HEK293 (cell line): ENCODE results near the gene TAF15.

Source experiments
- GLIS1 ChIP-seq: fragments of 450-650 bp; formaldehyde crosslinking; IDR thresholded peaks from 2 replicates; pipeline ENCODE4 v1.5.1; 2016; ENCODE audit warnings: missing biosample characterization, missing genetic modification characterization
- KLF7 ChIP-seq: fragments of 450-650 bp; formaldehyde crosslinking; IDR thresholded peaks from 2 replicates; pipeline ENCODE4 v1.5.1; 2016; ENCODE audit warnings: missing biosample characterization, missing genetic modification characterization, borderline replicate concordance
- KLF9 ChIP-seq: fragments of 450-650 bp; formaldehyde crosslinking; IDR thresholded peaks from 2 replicates; pipeline ENCODE4 v1.5.1; 2016; ENCODE audit warnings: missing biosample characterization, missing genetic modification characterization, low read depth
- SETDB1 ChIP-seq: IDR thresholded peaks from one replicate; pipeline ENCODE4 v1.6.1; 2017; ENCODE audit warnings: mild to moderate bottlenecking, low read length, moderate library complexity, mixed read lengths; ENCODE audit not compliant: insufficient read length
- SP7 ChIP-seq: fragments of 450-650 bp; formaldehyde crosslinking; IDR thresholded peaks from 2 replicates; pipeline ENCODE4 v1.5.1; 2016; ENCODE audit warnings: missing biosample characterization, missing genetic modification characterization
- TCF7L2 ChIP-seq: IDR thresholded peaks from 2 replicates; pipeline ENCODE4 v1.6.1; 2011; ENCODE audit warnings: low read depth, mild to moderate bottlenecking, inconsistent platforms, low read length, moderate library complexity, borderline replicate concordance
- ZBTB8A ChIP-seq: fragments of 450-650 bp; formaldehyde crosslinking; IDR thresholded peaks from 2 replicates; pipeline ENCODE4 v1.5.1; 2016; ENCODE audit warnings: missing biosample characterization, missing genetic modification characterization
- ZFP3 ChIP-seq: fragments of 450-650 bp; formaldehyde crosslinking; IDR thresholded peaks from 2 replicates; pipeline ENCODE4 v1.5.1; 2016; ENCODE audit warnings: low read depth, missing biosample characterization, missing genetic modification characterization
- ZNF10 ChIP-seq: fragments of 450-650 bp; formaldehyde crosslinking; IDR thresholded peaks from 2 replicates; pipeline ENCODE4 v1.5.1; 2017; ENCODE audit warnings: missing biosample characterization, missing genetic modification characterization
- ZNF2 ChIP-seq: fragments of 450-650 bp; formaldehyde crosslinking; IDR thresholded peaks from 2 replicates; pipeline ENCODE4 v1.5.1; 2016; ENCODE audit warnings: missing biosample characterization, missing genetic modification characterization
- ZNF221 ChIP-seq: fragments of 450-650 bp; formaldehyde crosslinking; IDR thresholded peaks from 2 replicates; pipeline ENCODE4 v1.5.1; 2017; ENCODE audit warnings: missing biosample characterization, missing genetic modification characterization, borderline replicate concordance
- ZNF302 ChIP-seq: fragments of 450-650 bp; formaldehyde crosslinking; IDR thresholded peaks from 2 replicates; pipeline ENCODE4 v1.5.1; 2016; ENCODE audit warnings: missing biosample characterization, missing genetic modification characterization, low read depth
- ZNF404 ChIP-seq: fragments of 450-650 bp; formaldehyde crosslinking; IDR thresholded peaks from 2 replicates; pipeline ENCODE4 v1.5.1; 2017; ENCODE audit warnings: missing biosample characterization, missing genetic modification characterization
- ZNF629 ChIP-seq: fragments of 450-650 bp; formaldehyde crosslinking; IDR thresholded peaks from 2 replicates; pipeline ENCODE4 v1.5.1; 2017; ENCODE audit warnings: missing biosample characterization, missing genetic modification characterization
- ZNF792 ChIP-seq: fragments of 450-650 bp; formaldehyde crosslinking; IDR thresholded peaks from 2 replicates; pipeline ENCODE4 v1.5.1; 2016; ENCODE audit warnings: missing biosample characterization, missing genetic modification characterization
- ZSCAN16 ChIP-seq: fragments of 450-650 bp; formaldehyde crosslinking; IDR thresholded peaks from 2 replicates; pipeline ENCODE4 v1.5.1; 2016; ENCODE audit warnings: missing biosample characterization, missing genetic modification characterization
- ZSCAN23 ChIP-seq: fragments of 450-650 bp; formaldehyde crosslinking; IDR thresholded peaks from 2 replicates; pipeline ENCODE4 v1.5.1; 2016; ENCODE audit warnings: missing biosample characterization, missing genetic modification characterization
- TF ChIP-seq, protein P1 (sequence below): fragments of 450-650 bp; formaldehyde crosslinking; IDR thresholded peaks from 2 replicates; pipeline ENCODE4 v1.5.1; 2016; ENCODE audit warnings: missing biosample characterization, missing genetic modification characterization
- TF ChIP-seq, protein P2 (sequence below): fragments of 450-650 bp; formaldehyde crosslinking; IDR thresholded peaks from 2 replicates; pipeline ENCODE4 v1.5.1; 2017; ENCODE audit warnings: missing biosample characterization, mild to moderate bottlenecking, missing genetic modification characterization, moderate library complexity
- TF ChIP-seq, protein P3 (sequence below): fragments of 450-650 bp; formaldehyde crosslinking; IDR thresholded peaks from 2 replicates; pipeline ENCODE4 v1.5.1; 2016; ENCODE audit warnings: missing biosample characterization, missing genetic modification characterization
- TF ChIP-seq, protein P4 (sequence below): fragments of 450-650 bp; formaldehyde crosslinking; conservative IDR thresholded peaks from 2 replicates; pipeline ENCODE4 v1.5.1; 2016; ENCODE audit warnings: low read depth, missing biosample characterization, missing genetic modification characterization
- TF ChIP-seq, protein P5 (sequence below): fragments of 450-650 bp; IDR thresholded peaks from 2 replicates; pipeline ENCODE4 v1.5.1; 2018; ENCODE audit warnings: missing biosample characterization, missing genetic modification characterization
- TF ChIP-seq, protein P6 (sequence below): fragments of 450-650 bp; formaldehyde crosslinking; IDR thresholded peaks from 2 replicates; pipeline ENCODE4 v1.5.1; 2016; ENCODE audit warnings: missing biosample characterization, missing genetic modification characterization
- TF ChIP-seq, protein P7 (sequence below): fragments of 450-650 bp; formaldehyde crosslinking; IDR thresholded peaks from 2 replicates; pipeline ENCODE4 v1.5.1; 2016; ENCODE audit warnings: missing biosample characterization, missing genetic modification characterization

The TAF15 gene

DNA sequence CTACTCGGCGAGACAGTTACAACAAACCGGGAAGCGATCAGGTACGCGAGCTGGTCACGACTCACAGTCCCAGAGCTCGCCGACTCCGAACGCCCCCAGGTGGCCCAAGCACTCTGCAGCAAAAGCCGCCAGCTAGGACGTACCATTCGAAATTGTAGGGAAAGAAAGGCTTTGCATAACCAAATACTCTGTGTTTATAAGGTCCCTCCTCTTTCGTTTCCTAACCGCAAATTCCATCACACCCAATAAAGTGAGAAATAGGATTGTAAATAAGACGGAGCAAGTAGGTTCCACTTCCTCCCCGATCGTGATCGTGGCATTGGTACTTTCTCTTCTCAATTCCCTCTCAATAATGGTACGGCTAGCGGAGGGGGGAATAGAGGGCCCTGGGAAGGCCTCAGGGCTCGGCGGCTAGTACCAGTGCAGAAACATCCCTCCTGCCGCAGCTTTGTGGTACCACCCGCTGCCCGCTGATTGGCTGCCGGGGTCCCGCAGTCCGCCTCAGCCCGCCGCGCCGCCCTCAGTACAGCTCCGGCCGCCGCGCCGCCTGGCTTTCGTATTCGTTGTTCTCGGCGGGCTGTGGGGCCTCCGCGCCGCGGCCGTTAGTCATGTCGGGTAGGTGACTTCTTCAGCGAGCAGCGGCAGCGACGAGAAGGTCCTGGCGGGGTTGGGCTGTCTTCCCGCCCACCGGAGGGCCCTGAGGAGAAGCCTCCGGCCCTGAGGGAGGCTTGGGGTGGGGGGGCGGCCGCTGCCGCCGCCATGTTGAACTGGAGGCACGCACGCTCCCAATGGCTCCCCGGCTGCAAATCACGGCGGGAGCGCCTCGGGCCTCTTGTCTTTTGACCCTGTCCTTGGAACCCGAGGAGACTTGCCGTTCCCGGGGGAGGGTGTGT is at the start of gene TAF15 (continued):
- TF ChIP-seq, protein P1, sequence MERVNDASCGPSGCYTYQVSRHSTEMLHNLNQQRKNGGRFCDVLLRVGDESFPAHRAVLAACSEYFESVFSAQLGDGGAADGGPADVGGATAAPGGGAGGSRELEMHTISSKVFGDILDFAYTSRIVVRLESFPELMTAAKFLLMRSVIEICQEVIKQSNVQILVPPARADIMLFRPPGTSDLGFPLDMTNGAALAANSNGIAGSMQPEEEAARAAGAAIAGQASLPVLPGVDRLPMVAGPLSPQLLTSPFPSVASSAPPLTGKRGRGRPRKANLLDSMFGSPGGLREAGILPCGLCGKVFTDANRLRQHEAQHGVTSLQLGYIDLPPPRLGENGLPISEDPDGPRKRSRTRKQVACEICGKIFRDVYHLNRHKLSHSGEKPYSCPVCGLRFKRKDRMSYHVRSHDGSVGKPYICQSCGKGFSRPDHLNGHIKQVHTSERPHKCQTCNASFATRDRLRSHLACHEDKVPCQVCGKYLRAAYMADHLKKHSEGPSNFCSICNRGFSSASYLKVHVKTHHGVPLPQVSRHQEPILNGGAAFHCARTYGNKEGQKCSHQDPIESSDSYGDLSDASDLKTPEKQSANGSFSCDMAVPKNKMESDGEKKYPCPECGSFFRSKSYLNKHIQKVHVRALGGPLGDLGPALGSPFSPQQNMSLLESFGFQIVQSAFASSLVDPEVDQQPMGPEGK (tag by site-specific recombination), result peak; percentile 83
- peak; percentile 81 for TF ChIP-seq ZNF2
- TF ChIP-seq ZBTB8A (tag by site-specific recombination), result peak; percentile 85
- peak; percentile 56; the same call in 1 of the 2 replicates for TF ChIP-seq KLF9 (tag by site-specific recombination)
- no peak for TF ChIP-seq ZSCAN16
- peak; percentile 91 for TF ChIP-seq SP7 (tag by site-specific recombination)
- TF ChIP-seq ZNF404 (tag by site-specific recombination), result no peak
- TF ChIP-seq, protein P2, sequence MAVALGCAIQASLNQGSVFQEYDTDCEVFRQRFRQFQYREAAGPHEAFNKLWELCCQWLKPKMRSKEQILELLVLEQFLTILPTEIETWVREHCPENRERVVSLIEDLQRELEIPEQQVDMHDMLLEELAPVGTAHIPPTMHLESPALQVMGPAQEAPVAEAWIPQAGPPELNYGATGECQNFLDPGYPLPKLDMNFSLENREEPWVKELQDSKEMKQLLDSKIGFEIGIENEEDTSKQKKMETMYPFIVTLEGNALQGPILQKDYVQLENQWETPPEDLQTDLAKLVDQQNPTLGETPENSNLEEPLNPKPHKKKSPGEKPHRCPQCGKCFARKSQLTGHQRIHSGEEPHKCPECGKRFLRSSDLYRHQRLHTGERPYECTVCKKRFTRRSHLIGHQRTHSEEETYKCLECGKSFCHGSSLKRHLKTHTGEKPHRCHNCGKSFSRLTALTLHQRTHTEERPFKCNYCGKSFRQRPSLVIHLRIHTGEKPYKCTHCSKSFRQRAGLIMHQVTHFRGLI, result no peak
- no peak for TF ChIP-seq ZSCAN23 (tag by site-specific recombination)
- TF ChIP-seq ZNF10 (tag by site-specific recombination), result peak; percentile 57; the same call in 1 of the 2 replicates
- no peak for TF ChIP-seq ZFP3
- TF ChIP-seq, protein P3, sequence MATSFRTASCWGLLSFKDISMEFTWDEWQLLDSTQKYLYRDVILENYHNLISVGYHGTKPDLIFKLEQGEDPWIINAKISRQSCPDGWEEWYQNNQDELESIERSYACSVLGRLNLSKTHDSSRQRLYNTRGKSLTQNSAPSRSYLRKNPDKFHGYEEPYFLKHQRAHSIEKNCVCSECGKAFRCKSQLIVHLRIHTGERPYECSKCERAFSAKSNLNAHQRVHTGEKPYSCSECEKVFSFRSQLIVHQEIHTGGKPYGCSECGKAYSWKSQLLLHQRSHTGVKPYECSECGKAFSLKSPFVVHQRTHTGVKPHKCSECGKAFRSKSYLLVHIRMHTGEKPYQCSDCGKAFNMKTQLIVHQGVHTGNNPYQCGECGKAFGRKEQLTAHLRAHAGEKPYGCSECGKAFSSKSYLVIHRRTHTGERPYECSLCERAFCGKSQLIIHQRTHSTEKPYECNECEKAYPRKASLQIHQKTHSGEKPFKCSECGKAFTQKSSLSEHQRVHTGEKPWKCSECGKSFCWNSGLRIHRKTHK (tag by site-specific recombination), result no peak
- no peak for TF ChIP-seq ZNF302 (tag by site-specific recombination)
- no peak; the same call in none of the 2 replicates for TF ChIP-seq TCF7L2
- TF ChIP-seq, protein P4, sequence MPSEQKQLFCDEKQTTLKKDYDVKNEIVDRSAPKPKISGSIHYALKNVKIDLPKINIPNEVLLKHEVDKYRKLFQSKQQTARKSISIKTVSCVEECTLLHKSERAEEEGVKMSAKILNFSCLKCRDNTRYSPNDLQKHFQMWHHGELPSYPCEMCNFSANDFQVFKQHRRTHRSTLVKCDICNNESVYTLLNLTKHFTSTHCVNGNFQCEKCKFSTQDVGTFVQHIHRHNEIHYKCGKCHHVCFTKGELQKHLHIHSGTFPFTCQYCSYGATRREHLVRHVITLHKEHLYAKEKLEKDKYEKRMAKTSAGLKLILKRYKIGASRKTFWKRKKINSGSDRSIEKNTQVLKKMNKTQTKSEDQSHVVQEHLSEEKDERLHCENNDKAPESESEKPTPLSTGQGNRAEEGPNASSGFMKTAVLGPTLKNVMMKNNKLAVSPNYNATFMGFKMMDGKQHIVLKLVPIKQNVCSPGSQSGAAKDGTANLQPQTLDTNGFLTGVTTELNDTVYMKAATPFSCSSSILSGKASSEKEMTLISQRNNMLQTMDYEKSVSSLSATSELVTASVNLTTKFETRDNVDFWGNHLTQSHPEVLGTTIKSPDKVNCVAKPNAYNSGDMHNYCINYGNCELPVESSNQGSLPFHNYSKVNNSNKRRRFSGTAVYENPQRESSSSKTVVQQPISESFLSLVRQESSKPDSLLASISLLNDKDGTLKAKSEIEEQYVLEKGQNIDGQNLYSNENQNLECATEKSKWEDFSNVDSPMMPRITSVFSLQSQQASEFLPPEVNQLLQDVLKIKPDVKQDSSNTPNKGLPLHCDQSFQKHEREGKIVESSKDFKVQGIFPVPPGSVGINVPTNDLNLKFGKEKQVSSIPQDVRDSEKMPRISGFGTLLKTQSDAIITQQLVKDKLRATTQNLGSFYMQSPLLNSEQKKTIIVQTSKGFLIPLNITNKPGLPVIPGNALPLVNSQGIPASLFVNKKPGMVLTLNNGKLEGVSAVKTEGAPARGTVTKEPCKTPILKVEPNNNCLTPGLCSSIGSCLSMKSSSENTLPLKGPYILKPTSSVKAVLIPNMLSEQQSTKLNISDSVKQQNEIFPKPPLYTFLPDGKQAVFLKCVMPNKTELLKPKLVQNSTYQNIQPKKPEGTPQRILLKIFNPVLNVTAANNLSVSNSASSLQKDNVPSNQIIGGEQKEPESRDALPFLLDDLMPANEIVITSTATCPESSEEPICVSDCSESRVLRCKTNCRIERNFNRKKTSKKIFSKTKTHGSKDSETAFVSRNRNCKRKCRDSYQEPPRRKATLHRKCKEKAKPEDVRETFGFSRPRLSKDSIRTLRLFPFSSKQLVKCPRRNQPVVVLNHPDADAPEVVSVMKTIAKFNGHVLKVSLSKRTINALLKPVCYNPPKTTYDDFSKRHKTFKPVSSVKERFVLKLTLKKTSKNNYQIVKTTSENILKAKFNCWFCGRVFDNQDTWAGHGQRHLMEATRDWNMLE, result no peak
- TF ChIP-seq, protein P5, sequence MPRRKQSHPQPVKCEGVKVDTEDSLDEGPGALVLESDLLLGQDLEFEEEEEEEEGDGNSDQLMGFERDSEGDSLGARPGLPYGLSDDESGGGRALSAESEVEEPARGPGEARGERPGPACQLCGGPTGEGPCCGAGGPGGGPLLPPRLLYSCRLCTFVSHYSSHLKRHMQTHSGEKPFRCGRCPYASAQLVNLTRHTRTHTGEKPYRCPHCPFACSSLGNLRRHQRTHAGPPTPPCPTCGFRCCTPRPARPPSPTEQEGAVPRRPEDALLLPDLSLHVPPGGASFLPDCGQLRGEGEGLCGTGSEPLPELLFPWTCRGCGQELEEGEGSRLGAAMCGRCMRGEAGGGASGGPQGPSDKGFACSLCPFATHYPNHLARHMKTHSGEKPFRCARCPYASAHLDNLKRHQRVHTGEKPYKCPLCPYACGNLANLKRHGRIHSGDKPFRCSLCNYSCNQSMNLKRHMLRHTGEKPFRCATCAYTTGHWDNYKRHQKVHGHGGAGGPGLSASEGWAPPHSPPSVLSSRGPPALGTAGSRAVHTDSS, result no peak
- no peak for TF ChIP-seq ZNF792 (tag by site-specific recombination)
- TF ChIP-seq GLIS1 (tag by site-specific recombination), result peak; percentile 20; the same call in 1 of the 2 replicates
- TF ChIP-seq SETDB1, result no peak
- TF ChIP-seq, protein P6, sequence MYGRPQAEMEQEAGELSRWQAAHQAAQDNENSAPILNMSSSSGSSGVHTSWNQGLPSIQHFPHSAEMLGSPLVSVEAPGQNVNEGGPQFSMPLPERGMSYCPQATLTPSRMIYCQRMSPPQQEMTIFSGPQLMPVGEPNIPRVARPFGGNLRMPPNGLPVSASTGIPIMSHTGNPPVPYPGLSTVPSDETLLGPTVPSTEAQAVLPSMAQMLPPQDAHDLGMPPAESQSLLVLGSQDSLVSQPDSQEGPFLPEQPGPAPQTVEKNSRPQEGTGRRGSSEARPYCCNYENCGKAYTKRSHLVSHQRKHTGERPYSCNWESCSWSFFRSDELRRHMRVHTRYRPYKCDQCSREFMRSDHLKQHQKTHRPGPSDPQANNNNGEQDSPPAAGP (tag by site-specific recombination), result peak; percentile 73; the same call in 1 of the 2 replicates
- TF ChIP-seq ZNF629, result peak; percentile 80
- TF ChIP-seq KLF7, result no peak
- TF ChIP-seq, protein P7, sequence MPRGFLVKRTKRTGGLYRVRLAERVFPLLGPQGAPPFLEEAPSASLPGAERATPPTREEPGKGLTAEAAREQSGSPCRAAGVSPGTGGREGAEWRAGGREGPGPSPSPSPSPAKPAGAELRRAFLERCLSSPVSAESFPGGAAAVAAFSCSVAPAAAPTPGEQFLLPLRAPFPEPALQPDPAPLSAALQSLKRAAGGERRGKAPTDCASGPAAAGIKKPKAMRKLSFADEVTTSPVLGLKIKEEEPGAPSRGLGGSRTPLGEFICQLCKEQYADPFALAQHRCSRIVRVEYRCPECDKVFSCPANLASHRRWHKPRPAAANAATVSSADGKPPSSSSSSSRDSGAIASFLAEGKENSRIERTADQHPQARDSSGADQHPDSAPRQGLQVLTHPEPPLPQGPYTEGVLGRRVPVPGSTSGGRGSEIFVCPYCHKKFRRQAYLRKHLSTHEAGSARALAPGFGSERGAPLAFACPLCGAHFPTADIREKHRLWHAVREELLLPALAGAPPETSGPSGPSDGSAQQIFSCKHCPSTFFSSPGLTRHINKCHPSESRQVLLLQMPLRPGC (tag by site-specific recombination), result peak; percentile 98
- no peak for TF ChIP-seq ZNF221 (tag by site-specific recombination)
